ENCODE data around the gene ARF5.
"Not testable (repeated sequence)": the region's sequence is repeated elsewhere in the genome, so short reads cannot be mapped to it uniquely, and the experiment has no call there.

ARF5 gene

DNA sequence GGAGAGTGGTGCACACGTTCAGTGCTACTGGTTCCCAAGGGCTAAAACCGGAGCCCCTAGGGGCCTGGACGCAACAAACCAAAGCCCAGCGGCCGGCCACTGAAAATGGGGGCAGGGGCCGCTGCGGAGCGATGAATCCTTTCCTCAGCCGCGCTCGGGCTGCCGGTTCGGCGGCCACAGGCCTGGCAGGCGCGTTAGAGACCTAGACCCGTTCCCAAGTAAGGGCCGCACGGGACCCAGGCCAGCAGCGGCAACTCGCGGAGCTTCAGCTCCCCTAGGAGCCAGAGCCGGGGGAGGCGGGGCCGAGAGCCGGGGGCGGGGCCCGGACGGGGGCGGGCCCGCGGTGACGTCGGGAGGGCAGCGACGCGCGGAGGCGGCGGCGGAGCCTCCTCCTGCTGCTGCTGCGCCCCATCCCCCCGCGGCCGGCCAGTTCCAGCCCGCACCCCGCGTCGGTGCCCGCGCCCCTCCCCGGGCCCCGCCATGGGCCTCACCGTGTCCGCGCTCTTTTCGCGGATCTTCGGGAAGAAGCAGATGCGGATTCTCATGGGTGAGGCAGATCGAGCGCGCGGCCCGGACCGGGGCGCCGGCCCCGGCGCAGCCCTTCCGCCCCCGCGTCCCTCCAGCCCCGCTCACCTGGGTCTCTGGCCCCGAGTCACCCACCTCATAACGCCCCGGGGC, at the start of gene ARF5:
Gene ARF5 (plus strand): TSS at position 393 of the 678 bp plus-strand sequence. CDS start 88 bp downstream, at position 481.
- peak; percentile 61 to 85 (median 82) for DNase-seq (ENCODE audit: low read depth in 4 of 4, low spot score in 1 of 4)

GRCh38 chr7:127539116-127539515, 49.1 kb upstream of the ARF5 start:
- DNase-seq (ENCODE audit: low read depth in 4 of 4, low spot score in 1 of 4) = no peak

DNA sequence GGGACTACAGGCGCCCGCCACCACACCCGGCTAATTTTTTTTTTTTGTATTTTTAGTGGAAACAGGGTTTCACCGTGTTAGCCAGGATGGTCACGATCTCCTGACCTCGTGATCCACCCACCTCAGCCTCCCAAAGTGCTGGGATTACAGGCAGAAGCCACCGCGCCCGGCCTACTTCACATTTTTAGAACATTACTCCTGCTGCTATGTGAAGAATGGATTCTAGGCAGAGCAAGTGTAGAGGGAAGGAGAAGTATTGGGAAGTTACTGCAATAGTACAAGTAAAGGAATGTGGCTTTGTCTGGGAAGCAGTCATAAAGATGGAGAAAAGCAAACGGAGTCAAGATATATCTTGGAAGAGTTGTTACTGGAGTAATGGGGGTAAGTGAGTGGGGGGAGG, 47.8 kb upstream of the ARF5 start:
- not testable (repeated sequence) for DNase-seq (ENCODE audit: low read depth in 4 of 4, low spot score in 1 of 4)

DNA sequence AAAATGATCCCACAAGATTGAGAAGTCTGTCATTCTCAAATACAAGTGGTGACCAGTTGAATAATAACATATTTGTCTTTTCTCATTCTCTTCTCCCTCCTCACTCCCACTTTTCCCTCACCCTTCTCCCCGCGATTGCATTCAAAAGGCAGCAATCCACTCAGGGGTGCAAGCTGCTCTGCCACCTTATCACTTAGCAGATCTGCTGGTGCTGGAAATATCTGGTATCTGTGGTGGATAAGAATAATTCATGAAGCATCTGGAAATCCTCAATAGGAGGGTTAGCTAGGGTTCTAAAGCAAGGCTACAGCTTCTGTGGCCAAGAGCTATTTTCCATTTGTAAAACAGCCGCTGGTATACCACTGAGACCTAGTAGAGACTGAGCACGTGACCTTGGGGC, 46.7 kb upstream of the ARF5 start:
- no peak for DNase-seq (ENCODE audit: low read depth in 4 of 4, low spot score in 1 of 4)

- DNase-seq (ENCODE audit: low read depth in 4 of 4, low spot score in 1 of 4) = no peak
These were observed 41.9 kb upstream of the ARF5 start for GRCh38 chr7:127546313-127546712.

GRCh38 chr7:127550247-127550646, 38.0 kb upstream of the ARF5 start:
- DNase-seq (ENCODE audit: low read depth in 4 of 4, low spot score in 1 of 4) = no peak

- no peak for DNase-seq (ENCODE audit: low read depth in 4 of 4, low spot score in 1 of 4)
These were observed 36.3 kb upstream of the ARF5 start for GRCh38 chr7:127551941-127552340.

GRCh38 chr7:127556404-127556803, 31.8 kb upstream of the ARF5 start:
- DNase-seq (ENCODE audit: low read depth in 4 of 4, low spot score in 1 of 4) = no peak

- DNase-seq (ENCODE audit: low read depth in 4 of 4, low spot score in 1 of 4) = no peak
These were observed 30.4 kb upstream of the ARF5 start for GRCh38 chr7:127557803-127558202.

GRCh38 chr7:127566242-127566641, 22.0 kb upstream of the ARF5 start:
- DNase-seq (ENCODE audit: low read depth in 4 of 4, low spot score in 1 of 4) = no peak

DNA sequence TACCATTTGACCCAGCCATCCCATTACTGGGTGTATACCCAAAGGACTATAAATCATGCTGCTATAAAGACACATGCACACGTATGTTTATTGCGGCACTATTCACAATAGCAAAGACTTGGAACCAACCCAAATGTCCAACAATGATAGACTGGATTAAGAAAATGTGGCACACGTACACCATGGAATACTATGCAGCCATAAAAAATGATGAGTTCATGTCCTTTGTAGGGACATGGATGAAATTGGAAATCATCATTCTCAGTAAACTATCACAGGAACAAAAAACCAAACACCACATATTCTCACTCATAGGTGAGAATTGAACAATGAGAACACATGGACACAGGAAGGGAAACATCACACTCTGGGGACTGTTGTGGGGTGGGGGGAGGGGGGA, 20.2 kb upstream of the ARF5 start:
- not testable (repeated sequence) for DNase-seq (ENCODE audit: low read depth in 4 of 4, low spot score in 1 of 4)

- no peak for DNase-seq (ENCODE audit: low read depth in 4 of 4, low spot score in 1 of 4)
These were observed 16.3 kb upstream of the ARF5 start for GRCh38 chr7:127571741-127572505.

DNA sequence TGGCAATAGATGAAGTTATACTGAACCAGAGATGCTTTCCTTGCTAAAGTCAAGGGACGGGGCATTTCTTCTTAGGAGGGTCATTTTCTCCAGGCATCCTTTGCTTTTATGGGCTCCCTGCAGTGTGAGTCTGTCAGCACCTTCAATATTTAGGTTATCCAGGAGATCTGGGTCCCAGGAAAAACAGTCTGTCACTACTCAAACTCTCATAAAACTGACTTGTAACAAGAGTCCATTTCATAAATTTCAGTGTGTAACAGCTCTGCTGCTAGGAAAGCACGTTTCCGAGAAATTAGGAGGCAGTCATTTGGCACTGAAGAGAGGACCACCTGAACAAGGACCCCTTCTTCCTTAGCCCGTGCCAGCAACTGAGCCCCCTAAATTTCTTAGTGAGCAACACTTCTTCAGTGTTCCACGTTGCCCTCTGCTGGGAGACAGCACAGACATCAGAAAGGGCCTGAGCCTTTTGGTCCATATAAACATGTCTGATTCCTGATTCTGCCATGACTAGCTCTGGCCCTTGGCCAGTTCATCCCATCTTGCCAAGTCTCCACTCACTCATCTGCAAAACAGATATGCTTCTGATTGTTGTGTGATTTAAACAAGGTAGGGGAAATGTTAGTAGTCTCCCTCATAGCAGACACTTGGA, 10.1 kb upstream of the ARF5 start:
- no peak for DNase-seq (ENCODE audit: low read depth in 4 of 4, low spot score in 1 of 4)

- no peak for DNase-seq (ENCODE audit: low read depth in 4 of 4, low spot score in 1 of 4)
These were observed 9.4 kb upstream of the ARF5 start for GRCh38 chr7:127578711-127579275.

DNA sequence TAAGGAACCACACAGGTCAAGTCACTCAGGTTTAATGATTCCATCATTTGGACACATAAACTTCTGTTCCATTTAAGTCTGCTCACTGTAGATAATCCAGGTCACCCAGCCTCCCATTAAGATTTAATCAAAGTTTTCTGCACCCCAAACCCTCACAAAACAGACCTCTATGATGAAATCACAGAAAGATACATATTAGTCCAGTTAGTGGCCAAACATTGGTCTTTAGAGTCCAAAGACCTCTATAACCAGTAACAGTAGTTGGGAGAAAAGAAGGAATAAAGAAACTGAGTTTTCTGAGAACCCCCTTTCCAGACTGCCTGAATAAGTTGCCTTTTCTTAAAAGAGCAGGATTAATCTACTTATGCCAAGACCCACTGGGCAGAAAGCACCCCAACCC, 7.6 kb upstream of the ARF5 start:
- DNase-seq (ENCODE audit: low read depth in 4 of 4, low spot score in 1 of 4) = no peak

DNA sequence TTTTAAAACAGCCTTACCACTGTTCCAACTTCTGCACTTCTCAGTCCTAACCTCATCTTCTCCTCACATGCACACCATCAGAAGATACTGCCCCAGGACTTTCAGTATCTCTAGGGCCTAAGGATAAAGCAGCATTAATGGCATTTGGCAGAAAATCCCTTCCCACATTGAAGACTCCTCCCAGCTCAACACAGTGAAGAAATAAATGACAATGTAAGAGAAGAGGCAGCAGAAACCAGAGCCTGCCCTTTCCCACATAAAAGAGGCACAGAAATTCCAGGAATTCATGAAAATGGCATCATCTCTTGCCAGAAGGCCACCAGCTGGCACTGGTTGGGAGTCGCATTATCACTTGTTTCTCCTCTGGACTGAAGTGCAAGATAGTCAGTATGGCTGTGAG, 6.5 kb upstream of the ARF5 start:
- no peak for DNase-seq (ENCODE audit: low read depth in 4 of 4, low spot score in 1 of 4)

GRCh38 chr7:127582361-127582760, 5.8 kb upstream of the ARF5 start:
- no peak for DNase-seq (ENCODE audit: low read depth in 4 of 4, low spot score in 1 of 4)

DNA sequence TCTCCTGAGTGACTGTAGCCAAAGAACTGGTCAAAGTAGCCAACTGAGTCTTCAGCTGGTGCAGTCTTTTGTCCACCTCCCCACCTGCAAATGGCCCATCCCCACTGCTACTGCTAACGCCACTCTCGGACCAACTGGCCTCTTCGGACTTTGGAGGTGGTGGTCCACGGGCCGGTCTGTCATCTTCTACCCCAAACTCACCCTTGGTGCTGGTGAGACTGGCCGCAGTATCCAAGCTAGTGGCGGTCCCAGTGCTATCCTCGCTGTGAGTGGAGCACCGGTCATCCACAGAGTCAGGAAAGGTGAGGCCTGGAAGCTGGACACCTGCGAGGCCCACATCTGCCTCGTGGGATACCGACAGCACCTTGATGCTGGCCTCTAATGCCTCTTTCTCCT, 3.6 kb upstream of the ARF5 start:
- DNase-seq (ENCODE audit: low read depth in 4 of 4, low spot score in 1 of 4) = no peak

DNA sequence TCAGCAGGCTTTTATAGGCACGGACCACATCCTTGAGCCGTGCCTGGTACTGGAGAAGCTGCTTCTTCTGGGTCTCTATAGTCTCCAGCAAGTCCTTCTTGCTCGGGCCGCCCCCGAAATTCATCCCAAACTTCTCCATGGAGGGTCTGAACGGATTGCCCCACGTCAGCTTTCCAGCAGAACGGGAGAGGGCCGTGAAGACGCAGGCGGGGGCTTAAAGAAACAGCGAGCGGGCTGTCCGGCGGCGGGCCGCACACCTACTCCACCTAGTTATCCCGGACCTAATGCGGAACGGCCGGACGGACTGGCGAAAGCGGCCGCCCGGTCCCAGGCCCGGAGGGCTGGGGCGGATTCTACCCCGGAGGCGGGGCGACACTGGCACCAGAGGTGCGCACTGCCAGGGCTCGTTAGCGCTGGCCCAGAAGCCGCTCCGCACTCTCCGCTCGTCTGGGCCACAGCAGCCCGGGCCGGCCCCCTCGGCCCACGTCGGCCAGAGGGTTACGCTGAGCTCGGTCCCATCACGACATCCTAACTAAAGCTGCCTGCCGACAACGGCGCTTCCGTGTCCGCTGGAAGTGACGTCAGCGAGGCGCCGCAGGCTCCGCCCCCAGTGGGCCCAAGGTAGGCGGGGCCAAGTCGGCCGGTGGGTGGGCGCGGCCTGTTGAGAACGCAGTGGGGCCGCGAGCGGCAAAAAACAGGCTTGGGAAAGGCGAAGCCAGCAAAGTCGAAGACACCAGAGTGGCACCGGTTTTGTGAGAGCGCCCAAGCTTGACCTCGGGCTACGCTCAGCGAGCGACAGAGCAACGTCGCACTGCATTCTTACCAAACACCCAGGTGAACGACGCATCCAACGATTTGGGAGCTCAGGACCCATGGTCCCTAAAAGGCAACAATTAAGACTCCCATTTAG, 2.9 kb upstream of the ARF5 start, which contains the start of gene GCC1:
Gene GCC1 (minus strand): TSS at position 553 of the 910 bp plus-strand sequence. CDS start 414 bp downstream, at position 139.
- DNase-seq (ENCODE audit: low read depth in 4 of 4, low spot score in 1 of 4) = peak; percentile 84 to 92 (median 90)

- no peak for DNase-seq (ENCODE audit: low read depth in 4 of 4, low spot score in 1 of 4)
These were observed 1.9 kb upstream of the ARF5 start for GRCh38 chr7:127586346-127586745.

DNA sequence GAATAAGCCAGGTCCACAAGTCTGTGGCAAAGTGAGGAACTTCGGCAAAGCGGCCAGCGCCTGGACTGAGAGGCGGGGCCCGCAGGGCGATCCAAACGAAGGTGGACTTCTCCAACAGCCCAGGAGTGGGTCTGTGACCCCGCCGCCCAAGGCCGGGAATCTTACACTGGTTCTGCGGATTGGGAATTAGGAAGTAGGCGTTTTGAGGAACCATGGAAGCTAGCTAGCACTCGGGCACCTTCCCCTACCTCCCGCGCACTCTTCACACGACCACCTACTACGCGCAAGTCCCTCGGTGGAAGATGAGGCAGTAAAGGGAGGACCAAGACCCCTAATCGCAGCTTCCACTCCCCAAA, 570 bp upstream of the ARF5 start:
- DNase-seq (ENCODE audit: low read depth in 4 of 4, low spot score in 1 of 4) = no peak
